ENCODE data around the gene INS. TPM values are rescaled to one million over a fixed set of nuclear protein-coding genes. Genes with fewer than 3 reads are reported as not detected.

The INS gene
- total and polyA plus RNA-seq, 10 of the 15 experiments (the other 5 are each of a cell fraction or from before 2014, with no cell fraction given): not detected

DNA sequence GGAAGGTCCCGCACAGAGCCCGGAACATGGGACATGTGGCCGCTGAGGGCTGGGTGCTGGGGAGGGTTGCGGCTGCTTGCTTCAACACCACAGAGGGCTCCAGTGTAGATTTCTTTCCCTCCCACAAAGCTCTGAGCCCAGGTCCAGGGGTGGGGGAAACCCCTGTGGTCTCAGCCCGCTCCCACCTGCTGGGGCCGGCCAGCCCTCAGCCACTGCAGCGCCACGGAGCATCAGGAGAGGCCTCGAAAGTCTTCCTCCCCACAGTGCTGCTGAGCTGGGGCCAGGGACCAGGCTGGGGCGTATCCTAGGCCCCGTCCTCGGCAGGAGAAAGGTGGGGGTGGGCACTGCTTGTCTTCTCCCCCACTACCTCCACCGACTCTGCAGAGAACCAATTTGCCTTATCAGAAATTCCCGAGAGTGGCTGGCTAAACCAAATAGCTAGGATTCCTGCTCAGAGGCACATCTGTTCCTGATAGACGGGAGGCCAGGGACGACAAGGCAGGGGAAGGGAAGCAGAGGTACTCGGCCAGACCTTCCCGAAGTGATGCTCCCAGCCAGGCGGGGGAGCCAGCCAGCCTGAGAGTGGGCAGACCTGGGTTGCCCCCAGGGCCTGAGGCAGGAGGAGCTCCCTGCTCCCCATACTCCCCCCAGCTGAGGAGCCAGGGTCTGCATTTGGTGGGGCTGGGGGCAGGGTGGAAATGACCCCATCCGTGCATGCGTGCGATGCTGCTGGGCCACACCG lies 40.5 kb downstream of the INS start:
- ChIA-PET RAD21 (ENCODE audit: unreplicated experiment) (no interaction called here), SMC1A (ENCODE audit: uncharacterized antibody, unreplicated experiment) (no interaction called here), CTCF (interaction anchor here (0.7 kb wide), 1 partner anchor 84 kb away, joined by 3 read pairs; no protein-coding TSS in a partner anchor), POLR2A (no interaction called here)
- BruUV-seq (replicated peaks): no TSS peak
- Histone ChIP-seq H3K27ac (ENCODE audit: control insufficient read depth, insufficient read depth) (no peak overlapping the region), H3K4me3 (no peak overlapping the region), H2AFZ (ENCODE audit: control insufficient read depth, low read depth, low read length) (no peak overlapping the region), H4K20me1 (ENCODE audit: control insufficient read depth, insufficient read depth) (no peaks in the 10 kb centered on the region), H3K4me1 (ENCODE audit: control insufficient read depth, insufficient read depth, low read length) (no peaks in the 10 kb centered on the region), H3K36me3 (ENCODE audit: control insufficient read depth in 2 of 2, insufficient read depth in 2 of 2, low read length in 1 of 2) (no peaks in the 10 kb centered on the region), H3K79me2 (ENCODE audit: control insufficient read depth, insufficient read depth, low read length) (no peaks in the 10 kb centered on the region), H3K27me3 (replicated peaks in 1 of 2; ENCODE audit: control insufficient read depth in 2 of 2, insufficient read depth in 2 of 2, low read length in 1 of 2) (no peaks in the 10 kb centered on the region; a peak in 1 of 4 replicates), H3K4me2 (ENCODE audit: control insufficient read depth, insufficient read depth) (no peak overlapping the region), H3K9me3 (replicated peaks; ENCODE audit: control insufficient read depth, insufficient read depth, low read length) (no peaks in the 10 kb centered on the region; the same call in 2 of the 3 replicates), H3K9ac (ENCODE audit: control insufficient read depth, insufficient read depth, low read length) (no peak overlapping the region)
- TF ChIP-seq RUNX3 (IDR thresholded peaks at IDR 0.05; ENCODE audit: low read length) (no peak), EZH2 (IDR thresholded peaks at IDR 0.05; ENCODE audit: borderline replicate concordance, control insufficient read depth, low read depth, low read length) (no peak), WRNIP1 (IDR thresholded peaks at IDR 0.05; ENCODE audit: borderline replicate concordance, low read depth, low read length) (no peak), HCFC1 (IDR thresholded peaks at IDR 0.05; ENCODE audit: low read length) (no peak), CBX3 (IDR thresholded peaks at IDR 0.05; ENCODE audit: borderline replicate concordance, low read depth) (no peak), CBX5 (IDR thresholded peaks at IDR 0.05; ENCODE audit: low read depth) (no peak), STAT3 (IDR thresholded peaks at IDR 0.05; ENCODE audit: low read depth, low read length) (no peak), YY1 (IDR thresholded peaks at IDR 0.05; ENCODE audit: low read depth, low read length) (no peak), HDAC6 (IDR thresholded peaks at IDR 0.05; ENCODE audit: unreplicated experiment) (no peak), ZNF384 (IDR thresholded peaks at IDR 0.05; ENCODE audit: borderline replicate concordance, low read depth, low read length) (no peak), CREB1 (IDR thresholded peaks at IDR 0.05; ENCODE audit: low read depth) (no peak), PAX5 (IDR thresholded peaks at IDR 0.05; ENCODE audit: borderline replicate concordance, low read depth, low read length) (no peak)
- TF ChIP-seq, protein P1, sequence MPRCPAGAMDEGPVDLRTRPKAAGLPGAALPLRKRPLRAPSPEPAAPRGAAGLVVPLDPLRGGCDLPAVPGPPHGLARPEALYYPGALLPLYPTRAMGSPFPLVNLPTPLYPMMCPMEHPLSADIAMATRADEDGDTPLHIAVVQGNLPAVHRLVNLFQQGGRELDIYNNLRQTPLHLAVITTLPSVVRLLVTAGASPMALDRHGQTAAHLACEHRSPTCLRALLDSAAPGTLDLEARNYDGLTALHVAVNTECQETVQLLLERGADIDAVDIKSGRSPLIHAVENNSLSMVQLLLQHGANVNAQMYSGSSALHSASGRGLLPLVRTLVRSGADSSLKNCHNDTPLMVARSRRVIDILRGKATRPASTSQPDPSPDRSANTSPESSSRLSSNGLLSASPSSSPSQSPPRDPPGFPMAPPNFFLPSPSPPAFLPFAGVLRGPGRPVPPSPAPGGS (IDR thresholded peaks at IDR 0.05; ENCODE audit: borderline replicate concordance, insufficient read depth, low read depth, low read length, poor library complexity, severe bottlenecking): no peak
- TF ChIP-seq, protein P2, sequence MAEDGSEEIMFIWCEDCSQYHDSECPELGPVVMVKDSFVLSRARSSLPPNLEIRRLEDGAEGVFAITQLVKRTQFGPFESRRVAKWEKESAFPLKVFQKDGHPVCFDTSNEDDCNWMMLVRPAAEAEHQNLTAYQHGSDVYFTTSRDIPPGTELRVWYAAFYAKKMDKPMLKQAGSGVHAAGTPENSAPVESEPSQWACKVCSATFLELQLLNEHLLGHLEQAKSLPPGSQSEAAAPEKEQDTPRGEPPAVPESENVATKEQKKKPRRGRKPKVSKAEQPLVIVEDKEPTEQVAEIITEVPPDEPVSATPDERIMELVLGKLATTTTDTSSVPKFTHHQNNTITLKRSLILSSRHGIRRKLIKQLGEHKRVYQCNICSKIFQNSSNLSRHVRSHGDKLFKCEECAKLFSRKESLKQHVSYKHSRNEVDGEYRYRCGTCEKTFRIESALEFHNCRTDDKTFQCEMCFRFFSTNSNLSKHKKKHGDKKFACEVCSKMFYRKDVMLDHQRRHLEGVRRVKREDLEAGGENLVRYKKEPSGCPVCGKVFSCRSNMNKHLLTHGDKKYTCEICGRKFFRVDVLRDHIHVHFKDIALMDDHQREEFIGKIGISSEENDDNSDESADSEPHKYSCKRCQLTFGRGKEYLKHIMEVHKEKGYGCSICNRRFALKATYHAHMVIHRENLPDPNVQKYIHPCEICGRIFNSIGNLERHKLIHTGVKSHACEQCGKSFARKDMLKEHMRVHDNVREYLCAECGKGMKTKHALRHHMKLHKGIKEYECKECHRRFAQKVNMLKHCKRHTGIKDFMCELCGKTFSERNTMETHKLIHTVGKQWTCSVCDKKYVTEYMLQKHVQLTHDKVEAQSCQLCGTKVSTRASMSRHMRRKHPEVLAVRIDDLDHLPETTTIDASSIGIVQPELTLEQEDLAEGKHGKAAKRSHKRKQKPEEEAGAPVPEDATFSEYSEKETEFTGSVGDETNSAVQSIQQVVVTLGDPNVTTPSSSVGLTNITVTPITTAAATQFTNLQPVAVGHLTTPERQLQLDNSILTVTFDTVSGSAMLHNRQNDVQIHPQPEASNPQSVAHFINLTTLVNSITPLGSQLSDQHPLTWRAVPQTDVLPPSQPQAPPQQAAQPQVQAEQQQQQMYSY (CRISPR knock-in tag; IDR thresholded peaks at IDR 0.05): no peak
- intact Hi-C loops (cut with micrococcal nuclease; ENCODE audit: unreplicated experiment) (no loop called here), in situ Hi-C loops (cut with MboI) (no loop called here)
- FAIRE-seq (no peak), ATAC-seq (no peak), DNase-seq (ENCODE audit: low read depth, low spot score) (no peak)
- WGBS (ENCODE audit: insufficient coverage, insufficient replicate concordance, low lambda C conversion rate, missing lambda C conversion rate): 22% methylated on average over 19 of the region's 23 CpGs
